ENCODE results near the gene UBE2F.

DNA sequence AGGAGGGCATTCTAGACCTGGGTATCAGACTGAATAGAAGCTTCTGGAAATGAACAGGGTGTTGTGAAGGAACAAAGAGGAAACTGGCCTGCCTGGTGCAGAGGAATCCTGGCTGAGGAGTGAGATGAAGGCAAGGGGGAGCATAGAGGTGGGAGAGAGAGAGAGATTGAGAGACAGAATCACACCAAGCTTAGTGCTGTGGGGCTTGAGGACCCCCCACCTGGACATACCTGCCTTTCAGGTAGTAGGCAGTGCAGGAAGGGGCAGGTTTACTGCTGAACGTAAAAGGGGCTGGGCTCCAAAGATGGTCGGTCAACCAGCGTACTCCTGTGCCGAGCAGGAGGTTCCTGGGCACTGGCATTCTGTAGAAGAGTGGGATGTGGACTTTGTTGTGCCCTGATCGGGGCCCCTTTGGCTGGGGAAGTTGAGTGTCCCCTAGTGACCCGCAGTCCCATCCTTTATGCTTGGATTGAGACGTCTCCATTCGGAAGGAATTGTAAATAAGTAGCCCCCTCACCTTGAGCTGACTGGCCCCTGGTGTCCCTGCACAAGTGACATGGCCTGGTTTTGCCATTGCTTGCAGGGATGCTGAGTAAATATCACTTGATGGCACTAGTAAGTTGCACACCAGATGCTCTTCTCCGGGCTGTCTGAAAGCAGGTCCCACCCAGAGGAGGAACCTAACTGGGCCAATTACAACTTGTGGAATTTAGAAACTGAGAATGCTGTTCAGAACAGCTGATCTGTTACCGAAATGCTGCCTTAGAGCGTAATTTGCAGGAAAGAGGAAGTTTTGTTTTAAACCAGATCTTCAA is 1.4 kb downstream of the UBE2F start:
- TF ChIP-seq POLR2A (IDR thresholded peaks at IDR 0.05) (no peak), CTCF (IDR thresholded peaks at IDR 0.05) (no peak)

Data from breast epithelium (tissue), 3 donors.